H54 (cell line): ENCODE measurements around the gene ARVCF.

Experiments
- DNase-seq: peaks from one replicate; pipeline ENCODE4 v3.0.0; 2011; ENCODE audit warnings: low spot score, mixed read lengths; ENCODE audit not compliant: insufficient read length
- FAIRE-seq: peaks from 3 replicates; lab custom pipeline; 2011; peaks lifted over from hg19 to GRCh38; lab: Jason Lieb, UNC
- POLR2A ChIP-seq: IDR thresholded peaks from 2 replicates; pipeline ENCODE4 v1.6.1; 2011; ENCODE audit warnings: low read depth, mild to moderate bottlenecking, low read length

The ARVCF gene, protein sequence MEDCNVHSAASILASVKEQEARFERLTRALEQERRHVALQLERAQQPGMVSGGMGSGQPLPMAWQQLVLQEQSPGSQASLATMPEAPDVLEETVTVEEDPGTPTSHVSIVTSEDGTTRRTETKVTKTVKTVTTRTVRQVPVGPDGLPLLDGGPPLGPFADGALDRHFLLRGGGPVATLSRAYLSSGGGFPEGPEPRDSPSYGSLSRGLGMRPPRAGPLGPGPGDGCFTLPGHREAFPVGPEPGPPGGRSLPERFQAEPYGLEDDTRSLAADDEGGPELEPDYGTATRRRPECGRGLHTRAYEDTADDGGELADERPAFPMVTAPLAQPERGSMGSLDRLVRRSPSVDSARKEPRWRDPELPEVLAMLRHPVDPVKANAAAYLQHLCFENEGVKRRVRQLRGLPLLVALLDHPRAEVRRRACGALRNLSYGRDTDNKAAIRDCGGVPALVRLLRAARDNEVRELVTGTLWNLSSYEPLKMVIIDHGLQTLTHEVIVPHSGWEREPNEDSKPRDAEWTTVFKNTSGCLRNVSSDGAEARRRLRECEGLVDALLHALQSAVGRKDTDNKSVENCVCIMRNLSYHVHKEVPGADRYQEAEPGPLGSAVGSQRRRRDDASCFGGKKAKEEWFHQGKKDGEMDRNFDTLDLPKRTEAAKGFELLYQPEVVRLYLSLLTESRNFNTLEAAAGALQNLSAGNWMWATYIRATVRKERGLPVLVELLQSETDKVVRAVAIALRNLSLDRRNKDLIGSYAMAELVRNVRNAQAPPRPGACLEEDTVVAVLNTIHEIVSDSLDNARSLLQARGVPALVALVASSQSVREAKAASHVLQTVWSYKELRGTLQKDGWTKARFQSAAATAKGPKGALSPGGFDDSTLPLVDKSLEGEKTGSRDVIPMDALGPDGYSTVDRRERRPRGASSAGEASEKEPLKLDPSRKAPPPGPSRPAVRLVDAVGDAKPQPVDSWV

DNA sequence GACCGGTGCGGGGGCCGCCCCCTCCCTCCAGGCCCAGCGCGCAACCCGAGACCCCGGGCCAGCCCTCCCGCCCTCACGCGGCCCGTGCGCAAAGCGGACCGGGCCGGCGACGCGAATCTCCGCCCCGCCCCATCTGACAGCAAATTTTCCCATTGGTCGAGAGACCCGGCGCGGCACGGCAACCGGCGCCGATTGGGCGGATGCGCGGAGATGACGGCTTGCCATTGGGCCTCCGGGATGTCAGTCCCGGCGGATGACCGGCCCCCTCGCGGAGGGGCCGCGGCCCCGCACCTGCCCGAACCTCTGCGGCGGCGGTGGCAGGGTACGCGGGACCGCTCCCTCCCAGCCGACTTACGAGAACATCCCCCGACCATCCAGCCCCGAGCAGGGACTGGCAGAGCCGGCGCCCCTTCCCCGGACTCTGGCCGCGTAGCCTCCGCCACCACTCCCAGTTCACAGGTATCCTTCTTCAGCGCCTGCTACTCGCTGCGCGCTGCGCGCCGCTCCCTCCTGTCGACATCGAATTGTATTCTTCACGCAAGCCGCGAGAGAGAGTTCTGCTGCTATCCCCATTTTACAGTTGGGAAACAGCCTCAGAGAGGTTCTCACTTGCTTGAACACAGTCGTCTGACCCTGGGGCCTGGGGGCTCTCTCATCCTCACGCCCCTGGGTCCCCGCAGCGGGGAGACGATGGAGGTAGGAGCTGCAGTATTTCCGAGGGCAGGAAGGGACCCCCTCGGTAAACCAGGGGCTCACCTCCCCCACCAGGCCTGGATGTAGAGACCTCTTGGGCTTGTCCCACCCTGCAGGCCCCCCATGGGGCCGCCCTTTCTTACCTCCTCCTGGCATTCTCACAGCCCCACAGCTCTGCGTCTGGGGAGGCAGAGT lies at the start of gene ARVCF:
TSS of gene ARVCF (minus strand) at position 90 of the 888 bp plus-strand sequence. CDS start 26,029 bp downstream, outside the sequence.
- TF ChIP-seq POLR2A, result no peak
- FAIRE-seq (no peak), DNase-seq (peak; percentile 96)

GRCh38 chr22:20065896-20066616 lies 49.4 kb upstream of the ARVCF start:
- no peak for DNase-seq
- FAIRE-seq, result no peak
- no peak for TF ChIP-seq POLR2A

- no peak for DNase-seq
- no peak for FAIRE-seq
- no peak for TF ChIP-seq POLR2A
Measured at GRCh38 chr22:20064545-20065262, 48.1 kb upstream of the ARVCF start.

DNA sequence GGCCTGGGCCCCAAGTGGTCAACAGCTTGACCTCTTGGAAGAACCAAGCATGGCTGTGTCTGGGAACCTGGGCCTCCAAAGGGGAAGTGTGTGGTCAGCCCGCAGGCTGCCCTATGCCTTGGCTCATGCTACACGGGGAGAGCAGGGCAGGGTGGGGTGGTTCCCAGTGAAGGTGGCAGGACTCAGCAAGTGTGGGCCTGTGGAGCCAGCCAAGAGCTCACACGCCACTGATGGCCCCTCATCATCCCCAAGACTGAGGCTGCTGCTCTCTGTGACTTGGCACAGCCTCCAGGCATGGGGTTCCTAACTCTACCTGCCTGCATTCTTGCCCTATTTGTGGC lies 47.5 kb upstream of the ARVCF start:
- no peak for TF ChIP-seq POLR2A
- FAIRE-seq (no peak), DNase-seq (no peak)

- DNase-seq, result no peak
- no peak for TF ChIP-seq POLR2A
- FAIRE-seq, result no peak
Measured at GRCh38 chr22:20063271-20064139, 46.9 kb upstream of the ARVCF start.

DNA sequence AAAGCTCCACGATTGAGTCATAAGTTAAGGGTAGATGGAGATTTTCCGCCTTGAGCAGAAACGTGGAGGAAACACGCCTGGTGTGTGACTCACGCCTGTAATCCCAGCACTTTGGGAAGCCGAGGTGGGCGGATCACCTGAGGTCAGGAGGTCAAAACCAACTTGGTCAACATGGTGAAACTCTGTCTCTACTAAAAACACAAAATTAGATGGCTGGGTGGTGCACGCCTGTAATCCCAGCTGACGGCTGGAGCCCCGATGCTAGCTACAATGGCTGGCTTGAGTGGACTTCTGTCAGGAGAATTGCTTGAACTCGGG lies 46.1 kb upstream of the ARVCF start:
- TF ChIP-seq POLR2A, result no peak
- DNase-seq, result no peak
- FAIRE-seq, result peak; percentile 60

- TF ChIP-seq POLR2A, result no peak
- peak; percentile 65 for DNase-seq
- no peak for FAIRE-seq
Measured at GRCh38 chr22:20062043-20062765, 45.6 kb upstream of the ARVCF start.

GRCh38 chr22:20061481-20061861 lies 44.8 kb upstream of the ARVCF start:
- TF ChIP-seq POLR2A, result no peak
- no peak for FAIRE-seq
- DNase-seq, result peak; percentile 25

DNA sequence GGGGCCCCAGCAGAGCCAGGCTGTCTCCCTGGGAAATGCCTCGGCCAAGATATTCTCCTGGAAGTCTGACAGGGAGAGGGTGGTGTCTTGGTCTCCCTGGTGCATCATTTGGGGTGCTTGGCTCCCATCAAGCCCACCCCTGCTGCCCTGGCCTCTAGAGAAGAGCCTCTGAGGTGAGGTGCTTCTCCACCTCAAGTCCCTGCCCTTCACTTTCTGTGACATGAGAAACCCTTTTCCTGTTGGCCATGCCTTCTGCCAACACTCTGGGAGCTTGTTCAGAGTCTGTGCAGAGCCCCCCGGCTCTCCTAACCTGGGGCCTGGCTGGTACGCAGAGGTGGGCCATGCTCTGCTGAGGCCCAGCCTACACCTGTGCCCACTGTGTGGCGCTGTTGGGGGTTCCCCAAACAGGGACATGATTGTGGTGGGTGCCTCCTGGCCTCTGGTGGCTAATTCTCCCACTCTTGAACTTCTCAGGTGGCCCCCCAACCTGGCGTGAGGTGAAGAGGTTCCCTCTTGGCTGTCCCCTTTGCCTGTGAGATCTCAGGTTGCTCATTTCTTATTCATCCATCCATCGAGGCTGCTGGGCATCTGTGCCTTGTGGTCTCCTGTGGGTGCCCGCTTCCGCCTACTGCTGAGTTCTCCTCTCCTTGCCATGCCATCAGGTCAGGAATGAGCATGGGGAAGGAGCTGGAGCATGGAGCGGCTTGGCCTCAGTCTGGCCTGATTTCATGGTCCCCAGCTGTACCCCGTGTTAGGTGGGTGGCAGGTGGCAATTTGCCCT lies 44.3 kb upstream of the ARVCF start:
- DNase-seq (no peak), FAIRE-seq (no peak)

DNA sequence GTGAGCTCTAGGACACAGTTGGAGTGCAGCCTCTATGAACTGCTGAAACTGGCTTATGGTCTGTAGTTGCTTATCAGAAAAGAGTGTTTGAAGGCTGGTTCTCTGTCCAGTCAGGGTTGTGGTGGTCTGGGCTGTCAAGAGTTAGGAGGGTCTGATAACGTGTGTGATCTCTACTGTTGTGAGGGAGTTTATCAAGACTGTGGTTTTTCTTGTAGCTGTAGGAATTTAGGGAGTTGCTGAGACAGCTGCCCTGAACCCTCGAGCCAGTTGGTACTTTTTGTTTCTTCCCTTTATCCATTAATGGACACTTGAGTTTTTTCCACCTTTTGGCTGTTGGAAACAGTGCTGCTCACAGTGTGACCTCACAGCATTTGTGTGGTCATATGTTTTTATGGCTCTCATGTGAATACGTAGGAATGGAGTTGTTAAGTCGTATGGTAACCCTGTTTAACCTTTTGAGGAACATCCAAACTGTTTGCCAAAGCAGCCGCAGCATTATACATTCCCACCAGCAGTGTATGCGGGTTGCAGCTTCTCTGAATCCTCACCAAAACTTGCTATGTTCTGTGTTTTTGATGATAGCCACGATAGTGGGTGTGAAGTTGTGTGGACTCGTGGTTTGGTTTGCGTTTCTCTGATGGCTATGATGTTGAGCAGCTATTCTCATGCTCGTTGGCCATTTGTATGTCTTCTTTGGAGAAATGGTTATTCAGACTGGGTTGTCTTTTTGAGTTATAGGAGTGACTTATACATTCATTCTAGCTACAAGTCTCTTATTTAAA lies 42.6 kb upstream of the ARVCF start:
- no peak for DNase-seq
- no peak for FAIRE-seq

More for the DNA sequence above, 44.3 kb upstream of the ARVCF start:
- no peak for TF ChIP-seq POLR2A

More for the DNA sequence above, 42.6 kb upstream of the ARVCF start:
- no peak for TF ChIP-seq POLR2A
